ENCODE measurements around the gene RALGPS2. TPM values are rescaled to one million over a fixed set of nuclear protein-coding genes. Genes with fewer than 3 reads are reported as not detected.
"Not testable (repeated sequence)": the region's sequence is repeated elsewhere in the genome, so short reads cannot be mapped to it uniquely, and the experiment has no call there.

Gene RALGPS2
- total RNA-seq, 1 donor from 2014 or later: 24.6 TPM

GRCh38 chr1:178940068-178940765 is 215.2 kb downstream of the RALGPS2 start:
- ATAC-seq (no peak), DNase-seq (ENCODE audit: low spot score) (no peak)

DNA sequence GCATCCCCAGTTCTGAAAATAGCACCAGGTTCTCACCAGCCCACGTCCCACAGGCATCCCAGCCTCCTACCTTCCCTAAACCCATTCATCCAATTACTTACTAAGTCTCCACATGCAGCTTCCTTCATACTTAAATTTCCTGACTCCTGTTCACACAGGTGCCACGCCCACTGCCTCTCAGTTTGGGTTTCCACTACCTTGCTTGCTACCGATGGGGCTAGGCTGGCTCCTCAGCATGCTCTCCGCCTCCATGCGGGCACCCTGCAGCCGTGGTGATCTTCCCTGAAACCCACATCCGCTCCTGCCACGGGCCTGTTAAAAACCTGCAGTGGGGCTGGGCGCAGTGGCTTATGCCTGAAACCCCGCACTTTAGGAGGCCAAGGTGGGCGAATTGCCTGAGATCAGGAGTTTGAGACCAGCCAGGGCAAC is 216.2 kb downstream of the RALGPS2 start:
- DNase-seq (ENCODE audit: low spot score): no peak

GRCh38 chr1:178941849-178942248 is 216.8 kb downstream of the RALGPS2 start:
- ATAC-seq (no peak), DNase-seq (ENCODE audit: low spot score) (no peak)

More for the DNA sequence above, 216.2 kb downstream of the RALGPS2 start:
- ATAC-seq: no peak

DNA sequence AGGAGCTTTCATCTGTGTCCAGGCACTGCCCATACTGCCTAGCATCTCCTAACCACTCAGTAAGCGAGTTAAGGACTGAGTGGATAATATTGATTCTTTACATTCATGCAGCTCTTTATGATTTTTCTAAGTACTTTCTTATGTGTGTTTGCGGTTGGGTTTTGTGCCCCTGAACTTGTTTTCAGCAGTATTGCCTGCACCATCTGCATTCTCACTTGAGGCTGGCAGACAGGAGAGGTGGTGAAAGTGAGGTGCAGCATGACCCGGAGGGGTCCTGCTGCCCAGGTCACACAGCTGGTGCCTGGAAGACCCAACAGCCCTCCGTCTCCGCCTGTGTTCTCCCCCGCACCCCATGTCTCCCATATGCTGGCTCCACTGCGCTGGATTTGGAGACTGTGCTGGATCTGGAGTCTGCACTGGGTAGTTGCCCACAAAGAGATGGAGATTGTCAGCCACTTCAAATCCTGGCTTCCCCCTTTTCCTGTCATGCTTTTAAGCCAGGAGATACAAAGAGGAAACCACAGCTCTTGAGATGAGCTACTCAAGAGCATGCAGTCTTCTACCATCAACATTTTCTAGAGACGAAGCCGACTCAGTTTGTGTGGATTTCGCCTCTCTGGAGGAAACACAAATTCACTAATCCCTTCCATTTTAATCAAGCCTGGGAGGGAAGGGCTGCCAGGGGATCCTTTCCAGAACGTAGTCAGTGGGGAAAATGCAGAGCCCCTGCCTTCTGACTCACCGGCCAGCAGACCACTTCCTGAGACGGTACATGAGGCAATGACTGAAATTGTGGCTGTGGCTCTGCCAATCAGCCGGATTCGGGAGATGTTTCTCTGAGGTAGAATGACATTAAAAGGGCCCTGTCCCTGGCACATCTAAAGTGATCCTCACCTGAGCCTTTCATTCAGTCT is 217.5 kb downstream of the RALGPS2 start:
- no peak for DNase-seq (ENCODE audit: low spot score)
- ATAC-seq: no peak

GRCh38 chr1:178944729-178945128 is 219.7 kb downstream of the RALGPS2 start:
- DNase-seq (ENCODE audit: low spot score) (peak; percentile 18), ATAC-seq (no peak)

- no peak for ATAC-seq
- DNase-seq (ENCODE audit: low spot score): peak; percentile 43
Measured at GRCh38 chr1:178945763-178946266, 220.8 kb downstream of the RALGPS2 start.

GRCh38 chr1:178946416-178946815 is 221.4 kb downstream of the RALGPS2 start:
- DNase-seq (ENCODE audit: low spot score) (peak; percentile 27), ATAC-seq (no peak)

GRCh38 chr1:178946855-178947676 is 222.0 kb downstream of the RALGPS2 start:
- DNase-seq (ENCODE audit: low spot score): peak; percentile 37
- peak; percentile 41 for ATAC-seq

- no peak for ATAC-seq
- DNase-seq (ENCODE audit: low spot score): peak; percentile 28
Measured at GRCh38 chr1:178947677-178947981, 222.6 kb downstream of the RALGPS2 start.

DNA sequence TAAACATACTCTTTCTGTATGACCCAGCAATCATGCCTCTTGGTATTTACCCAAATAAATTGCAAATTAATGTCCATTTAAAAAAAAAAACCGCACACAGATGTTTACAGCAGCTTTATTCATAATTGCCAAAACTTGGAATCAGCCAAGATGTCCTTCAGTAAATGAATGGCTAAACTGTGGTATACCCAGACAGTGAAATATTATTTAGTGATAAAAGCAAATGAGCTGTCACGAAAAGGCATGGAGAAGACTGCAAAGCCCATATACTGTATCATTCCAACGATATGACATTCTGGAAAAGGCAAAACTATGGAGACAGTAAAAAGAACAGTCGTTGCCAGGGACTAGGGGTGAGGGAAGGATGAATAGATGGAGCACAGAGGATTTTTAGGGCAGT is 223.6 kb downstream of the RALGPS2 start:
- DNase-seq (ENCODE audit: low spot score) (no peak), ATAC-seq (no peak)

DNA sequence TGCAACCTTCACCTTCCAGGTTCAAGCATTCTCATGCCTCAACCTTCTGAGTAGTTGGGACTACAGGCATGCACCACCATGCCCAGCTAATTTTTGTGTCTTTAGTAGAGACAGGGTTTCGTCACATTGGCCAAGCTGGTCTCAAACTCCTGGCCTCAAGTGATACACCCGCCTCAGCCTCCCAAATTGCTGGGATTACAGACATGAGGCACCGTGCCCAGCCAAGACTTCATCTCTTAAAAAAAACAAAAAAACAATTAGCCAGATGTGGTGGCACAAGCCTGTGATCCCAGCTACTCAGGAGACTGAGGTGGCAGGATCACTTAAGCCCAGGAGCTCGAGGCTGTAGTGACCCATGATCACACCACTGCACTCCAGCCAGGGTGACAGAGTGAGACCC is 224.8 kb downstream of the RALGPS2 start:
- not testable (repeated sequence) for DNase-seq (ENCODE audit: low spot score); ATAC-seq

DNA sequence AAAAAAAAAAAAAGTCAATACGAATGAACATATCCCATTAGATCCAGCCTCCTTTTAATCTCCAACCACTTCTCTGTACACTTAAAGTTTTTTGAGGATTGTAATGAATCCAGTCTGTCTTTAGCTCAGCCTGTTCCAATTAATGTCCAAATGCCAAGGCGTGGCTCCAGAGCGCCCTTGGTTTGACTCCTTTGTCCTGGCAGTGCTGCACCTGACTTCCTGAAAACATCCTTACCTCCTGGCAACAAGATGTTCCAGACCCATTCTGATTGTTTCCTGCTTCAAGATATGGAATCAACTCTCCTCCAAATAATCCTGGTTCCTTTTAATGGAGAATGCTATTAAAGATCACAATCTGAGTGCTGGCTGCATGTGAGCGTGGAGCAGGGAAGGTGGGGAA is 226.6 kb downstream of the RALGPS2 start:
- DNase-seq (ENCODE audit: low spot score) (no peak), ATAC-seq (no peak)

DNA sequence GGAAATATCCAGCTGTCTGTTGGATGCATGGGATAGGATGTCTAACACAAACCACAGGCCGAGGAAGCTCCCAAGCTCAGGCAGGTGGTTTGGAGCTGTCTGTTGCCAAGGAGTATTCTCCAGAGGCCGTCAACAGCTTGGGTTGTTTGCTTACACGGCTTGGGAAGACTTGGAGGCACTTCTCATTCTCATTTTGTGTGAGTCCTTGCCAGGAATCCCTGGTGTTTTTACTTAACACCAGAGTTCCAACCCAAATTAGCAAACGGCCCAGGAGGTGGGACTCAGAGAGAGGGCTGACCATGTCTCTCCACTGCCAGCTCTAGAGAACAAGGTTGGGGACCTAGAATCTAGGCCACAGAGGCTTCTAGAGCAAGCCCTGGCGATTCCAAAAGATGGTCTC is 228.0 kb downstream of the RALGPS2 start:
- DNase-seq (ENCODE audit: low spot score): no peak
- ATAC-seq: no peak

DNA sequence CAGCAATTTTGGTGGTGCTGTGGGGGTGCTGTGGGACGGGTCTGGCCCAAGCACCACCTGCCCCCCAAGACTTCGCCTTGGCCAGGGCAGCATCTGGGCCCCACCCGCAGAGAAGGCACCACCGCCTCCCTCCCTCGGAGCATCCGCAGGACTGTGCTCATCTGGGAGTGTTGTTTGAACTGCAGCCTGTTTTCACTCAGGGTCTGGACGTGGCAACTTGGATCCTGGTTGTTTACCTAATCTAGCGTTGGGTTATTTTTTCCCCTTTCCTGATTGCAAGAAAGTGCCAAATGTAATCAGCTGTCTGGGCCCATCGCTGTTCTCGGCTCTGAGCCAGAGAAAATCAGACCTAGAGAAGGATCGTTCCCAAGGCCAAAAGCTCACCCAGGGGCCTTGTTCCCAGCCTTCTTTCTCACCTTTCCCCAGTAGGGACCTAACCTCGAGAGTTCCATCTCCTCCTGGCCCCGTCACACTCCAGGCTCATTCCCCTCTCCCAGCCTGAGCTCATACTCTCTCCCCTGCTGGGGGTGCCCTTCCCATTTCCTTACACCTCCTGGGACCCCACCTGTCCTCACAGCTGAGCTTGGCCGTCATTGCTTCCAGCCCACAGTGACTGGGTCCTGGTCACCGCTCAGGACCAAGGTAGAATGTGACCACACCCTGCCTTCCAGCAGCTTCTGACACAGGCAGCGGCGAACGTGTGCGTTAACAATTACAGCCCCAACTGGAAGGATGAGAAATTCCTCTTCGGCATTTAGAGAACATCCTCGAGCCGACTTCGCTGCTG is 228.7 kb downstream of the RALGPS2 start:
- ATAC-seq (no peak), DNase-seq (ENCODE audit: low spot score) (no peak)

GRCh38 chr1:178954325-178954690 is 229.3 kb downstream of the RALGPS2 start:
- no peak for DNase-seq (ENCODE audit: low spot score)
- ATAC-seq: no peak

- no peak for ATAC-seq
- no peak for DNase-seq (ENCODE audit: low spot score)
Measured at GRCh38 chr1:178954937-178955336, 229.9 kb downstream of the RALGPS2 start.

DNA sequence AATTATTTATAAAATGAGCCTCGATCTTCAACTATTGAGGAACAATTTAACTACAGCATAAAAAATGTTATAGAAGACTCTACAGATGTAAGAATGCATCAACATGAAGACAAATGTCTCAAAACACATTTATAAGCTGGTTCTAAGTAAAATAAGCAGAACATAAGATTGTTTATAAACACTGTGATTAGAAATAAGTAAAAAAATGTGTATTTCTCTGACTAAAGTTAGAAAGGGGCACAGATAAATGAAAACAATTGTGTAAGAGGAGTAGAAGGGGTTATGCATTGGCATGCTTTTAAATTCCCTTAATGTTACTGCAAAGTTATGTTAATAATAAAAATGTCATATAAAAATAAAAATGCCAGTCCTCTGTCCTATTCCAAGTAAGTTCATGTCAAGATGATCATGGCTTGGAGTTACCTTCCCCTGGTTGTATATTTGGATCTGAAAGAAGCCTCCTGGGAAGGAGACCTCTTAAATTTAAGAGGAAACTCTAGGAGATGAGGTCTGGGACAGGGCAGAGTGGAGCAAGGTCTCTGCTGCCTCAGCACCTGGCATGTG is 230.4 kb downstream of the RALGPS2 start:
- DNase-seq (ENCODE audit: low spot score): no peak
- ATAC-seq: no peak

- ATAC-seq: no peak
- peak; percentile 23 for DNase-seq (ENCODE audit: low spot score)
Measured at GRCh38 chr1:178958491-178958890, 233.4 kb downstream of the RALGPS2 start.

- ATAC-seq: no peak
- DNase-seq (ENCODE audit: low spot score): no peak
Measured at GRCh38 chr1:178959543-178960460, 234.8 kb downstream of the RALGPS2 start.
